Peyer's patch (tissue), 4 donors: Measurements from ENCODE around the gene S100A1. TPM values are rescaled to one million over a fixed set of nuclear protein-coding genes. Genes with fewer than 3 reads are reported as not detected.

ENCODE experiments used
- DNase-seq, 3 donors: peaks; one replicate each; pipeline ENCODE4 v3.0.0-alpha.2; 2017 to 2019
- H3K27ac ChIP-seq, 4 donors: fragments of 200-600 bp; sonication (generic); one replicate each; pipeline ENCODE4 v1.5.1; 2016 to 2019
- H3K27me3 ChIP-seq, 2 donors: fragments of 200-600 bp; sonication (generic); one replicate each; pipeline ENCODE4 v1.5.1; 2019
- H3K36me3 ChIP-seq, 3 donors: fragments of 200-600 bp; sonication (generic); one replicate each; pipeline ENCODE4 v1.5.1; 2016 to 2019
- H3K4me1 ChIP-seq, 4 donors: fragments of 200-600 bp; sonication (generic); one replicate each; pipeline ENCODE4 v1.5.1; 2016 to 2019
- H3K4me3 ChIP-seq, 4 donors: fragments of 200-600 bp; sonication (generic); 1 replicate in 3 of 4; 2 replicates in 1 of 4; pipeline ENCODE4 v1.5.1; 2016 to 2019; ENCODE audit warnings: mild to moderate bottlenecking in 1 of 4
- H3K9me3 ChIP-seq, 4 donors: fragments of 200-600 bp; sonication (generic); one replicate each; pipeline ENCODE4 v1.5.1; 2016 to 2019; ENCODE audit warnings: mild to moderate bottlenecking in 1 of 4
- CTCF ChIP-seq, 6 experiments: fragments of 450-650 bp in 4 of 6; fragments of 200-600 bp in 2 of 6; sonication (generic) in 1 of 6; IDR thresholded peaks; one replicate each; pipeline ENCODE4 v1.5.1; 2017 to 2019; ENCODE audit warnings: antibody characterized with exemption in 6 of 6, mild to moderate bottlenecking in 3 of 6, moderate library complexity in 1 of 6
- POLR2A ChIP-seq, 2 donors: fragments of 450-650 bp; IDR thresholded peaks; one replicate each; pipeline ENCODE4 v1.5.1; 2017; ENCODE audit warnings: antibody characterized with exemption in 2 of 2, mild to moderate bottlenecking in 2 of 2, moderate library complexity in 2 of 2
- total RNA-seq, 4 donors: library from RNA; depleted of rRNA; stranded (reverse); fragments of >200 nt; gene quantifications; one replicate each; pipeline ENCODE4 v1.1.0, GENCODE V29; 2016

Gene S100A1
- total RNA-seq, 4 donors from 2014 or later, result not detected

GRCh38 chr1:153626904-153627714 is 1.1 kb upstream of the S100A1 start, which contains the start of gene S100A13:
S100A13 (minus strand) TSS chr1:153627505; CDS start chr1:153626472, 1,033 bp downstream.
- DNase-seq, result peak; percentile 29 to 84 (median 71)
- H3K36me3 ChIP-seq, result peaks cover 0 to 4% (median 0%) of the 10 kb centered on the region in 3 donors
- no peaks in the 10 kb centered on the region for H3K9me3 ChIP-seq
- H3K27me3 ChIP-seq, result no peaks in the 10 kb centered on the region
- peaks cover 0 to 30% (median 3%) of the 10 kb centered on the region in 4 donors for H3K4me1 ChIP-seq
- peak in 3 of 6 experiments; percentile 36 to 72 (median 53) for TF ChIP-seq CTCF (IDR thresholded peaks at IDR 0.05)
- peak; percentile 26 to 56 for TF ChIP-seq POLR2A (IDR thresholded peaks at IDR 0.05)
- H3K4me3 ChIP-seq, result peak within 1 kb of the TSS; percentile 35 to 55 (median 44)
- peak within 1 kb of the TSS; percentile 61 to 85 (median 76) for H3K27ac ChIP-seq

- Histone ChIP-seq H3K27ac (no peak overlapping the region), H3K27me3 (no peaks in the 10 kb centered on the region), H3K4me3 (no peak overlapping the region), H3K36me3 (no peaks in the 10 kb centered on the region), H3K4me1 (peaks cover 0 to 40% (median 3%) of the 10 kb centered on the region in 4 donors), H3K9me3 (no peaks in the 10 kb centered on the region)
- DNase-seq, result peak in 1 of 3 donors; percentile 39
- no peak for TF ChIP-seq POLR2A (IDR thresholded peaks at IDR 0.05)
- TF ChIP-seq CTCF (IDR thresholded peaks at IDR 0.05), result no peak
Measured at GRCh38 chr1:153628638-153629342, 556 bp downstream of the S100A1 start.

- peak in 2 of 3 donors; percentile 30 for DNase-seq
- TF ChIP-seq CTCF (IDR thresholded peaks at IDR 0.05) (no peak), POLR2A (IDR thresholded peaks at IDR 0.05) (no peak)
- H3K27ac ChIP-seq, result no peak overlapping the region
- H3K27me3 ChIP-seq, result no peaks in the 10 kb centered on the region
- H3K4me3 ChIP-seq, result no peak overlapping the region
- peaks cover 0 to 40% (median 3%) of the 10 kb centered on the region in 4 donors for H3K4me1 ChIP-seq
- no peaks in the 10 kb centered on the region for H3K36me3 ChIP-seq
- H3K9me3 ChIP-seq, result no peaks in the 10 kb centered on the region
Measured at GRCh38 chr1:153629343-153629665, 1.1 kb downstream of the S100A1 start.

GRCh38 chr1:153629971-153630370 is 1.7 kb downstream of the S100A1 start:
- H3K9me3 ChIP-seq, result no peaks in the 10 kb centered on the region
- TF ChIP-seq POLR2A (IDR thresholded peaks at IDR 0.05) (no peak), CTCF (IDR thresholded peaks at IDR 0.05) (no peak)
- H3K27ac ChIP-seq, result no peak overlapping the region
- peaks cover 0 to 41% (median 4%) of the 10 kb centered on the region in 4 donors for H3K4me1 ChIP-seq
- no peaks in the 10 kb centered on the region for H3K27me3 ChIP-seq
- H3K36me3 ChIP-seq, result no peaks in the 10 kb centered on the region
- no peak for DNase-seq
- no peak overlapping the region for H3K4me3 ChIP-seq

- peaks cover 0 to 46% (median 7%) of the 10 kb centered on the region in 4 donors for H3K4me1 ChIP-seq
- H3K9me3 ChIP-seq, result no peaks in the 10 kb centered on the region
- H3K4me3 ChIP-seq, result no peak overlapping the region
- TF ChIP-seq CTCF (IDR thresholded peaks at IDR 0.05) (no peak), POLR2A (IDR thresholded peaks at IDR 0.05) (no peak)
- peak overlapping the region in 2 of 4 donors; percentile 33 to 46 for H3K27ac ChIP-seq
- no peaks in the 10 kb centered on the region for H3K27me3 ChIP-seq
- no peaks in the 10 kb centered on the region for H3K36me3 ChIP-seq
- peak in 1 of 3 donors; percentile 31 for DNase-seq
Measured at GRCh38 chr1:153630384-153630783, 2.1 kb downstream of the S100A1 start.
